Measurements from ENCODE around the gene STON2.

STON2 gene

GRCh38 chr14:81418057-81418790, 18.1 kb upstream of the STON2 start:
- no peak for DNase-seq

GRCh38 chr14:81416981-81417380, 16.9 kb upstream of the STON2 start:
- DNase-seq, result no peak

DNA sequence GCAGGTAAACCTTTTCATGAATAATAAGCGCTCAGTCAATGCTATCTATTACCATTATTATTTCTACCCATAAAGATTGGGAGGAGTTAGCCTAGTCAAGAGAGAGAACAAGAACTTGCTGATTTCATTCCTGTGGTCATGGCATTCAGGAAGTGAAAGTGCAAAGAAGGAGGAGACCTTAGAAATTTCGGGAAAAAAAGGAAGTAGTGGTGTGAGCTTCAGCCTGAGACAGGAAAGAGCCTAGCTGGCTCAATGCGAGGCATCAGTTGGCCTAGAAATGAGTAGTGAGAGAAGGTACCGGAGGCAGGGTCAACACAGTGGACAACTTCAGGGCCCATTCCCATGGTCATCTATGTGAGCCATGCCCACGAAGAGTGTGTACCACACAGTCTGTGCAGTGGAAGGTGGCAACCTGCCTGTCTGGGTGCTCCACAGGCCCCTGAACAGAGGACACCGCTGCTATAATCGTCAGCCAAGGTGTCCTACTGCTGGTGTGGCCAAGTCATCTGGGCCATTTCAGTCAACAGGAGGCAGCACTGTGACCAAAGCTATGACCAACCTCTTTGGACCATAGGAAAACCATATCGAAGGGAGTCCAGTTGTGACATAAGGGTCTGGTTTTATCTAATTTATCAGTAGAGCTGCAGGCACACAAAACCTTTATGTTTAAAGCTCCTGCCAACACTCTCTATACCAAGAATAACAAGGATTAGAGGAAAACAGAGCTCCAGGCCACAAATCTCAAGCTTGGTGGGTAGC, 16.2 kb upstream of the STON2 start:
- DNase-seq, result no peak

DNA sequence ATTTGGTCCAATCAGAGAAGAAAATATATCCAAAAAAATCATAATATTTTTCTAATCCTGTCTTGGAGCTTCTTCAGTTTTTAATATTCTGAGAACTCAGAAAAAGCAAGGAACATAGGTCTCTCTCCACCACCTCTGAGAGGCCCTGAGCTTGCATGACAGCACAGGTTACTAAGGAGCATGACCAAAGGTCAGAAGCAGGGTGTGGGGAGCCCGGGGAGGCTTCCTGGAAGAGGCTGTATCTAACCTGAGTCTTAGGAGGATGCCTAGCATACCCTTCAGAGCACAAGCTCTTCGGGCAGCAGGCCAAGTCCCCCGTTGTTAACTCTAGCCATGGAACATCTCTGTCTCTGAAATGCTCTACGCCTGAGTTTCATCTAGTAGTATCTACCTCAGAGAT, 15.7 kb upstream of the STON2 start:
- no peak for DNase-seq

DNA sequence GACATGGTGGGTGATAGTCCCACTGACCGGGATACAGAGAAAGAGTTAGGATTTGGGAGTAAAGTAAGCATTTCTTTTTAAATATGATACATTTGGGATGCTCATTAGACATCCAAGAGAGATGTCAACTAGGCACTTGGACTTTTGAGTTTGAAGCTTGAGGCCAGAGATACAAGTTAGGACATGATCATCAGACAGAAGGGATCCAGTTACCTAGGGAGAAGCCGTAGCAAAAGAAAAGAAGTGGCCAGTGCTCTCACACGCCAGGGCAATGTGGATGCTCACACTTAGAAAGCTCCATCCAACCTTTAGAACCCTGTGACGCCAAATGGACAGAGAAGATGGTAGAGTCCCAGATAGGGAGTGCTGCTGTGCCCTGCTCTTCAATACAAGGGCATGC, 14.0 kb upstream of the STON2 start:
- DNase-seq, result no peak

- DNase-seq, result no peak
These were observed 12.7 kb upstream of the STON2 start for GRCh38 chr14:81412779-81413178.

DNA sequence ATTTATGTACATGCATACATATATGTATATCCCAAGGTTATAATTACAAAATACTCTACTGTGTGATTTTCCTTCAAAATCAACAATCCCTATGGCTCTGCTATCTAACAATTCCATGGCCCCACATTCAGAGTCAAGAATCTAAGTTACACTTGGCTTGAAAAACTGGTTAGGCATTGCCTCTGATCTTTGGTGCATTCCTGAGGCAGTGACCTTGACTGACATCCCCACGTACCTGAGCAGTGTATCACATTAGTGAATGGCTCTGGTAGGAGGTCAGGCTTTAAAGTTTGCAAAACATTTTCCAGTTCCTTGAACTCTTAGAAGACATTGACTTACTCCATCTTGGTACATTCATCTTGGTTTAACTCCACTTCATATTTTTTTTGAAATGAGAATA, 8.5 kb upstream of the STON2 start:
- DNase-seq, result no peak

- peak; percentile 2 for DNase-seq
These were observed 6.7 kb upstream of the STON2 start for GRCh38 chr14:81406863-81407262.

DNA sequence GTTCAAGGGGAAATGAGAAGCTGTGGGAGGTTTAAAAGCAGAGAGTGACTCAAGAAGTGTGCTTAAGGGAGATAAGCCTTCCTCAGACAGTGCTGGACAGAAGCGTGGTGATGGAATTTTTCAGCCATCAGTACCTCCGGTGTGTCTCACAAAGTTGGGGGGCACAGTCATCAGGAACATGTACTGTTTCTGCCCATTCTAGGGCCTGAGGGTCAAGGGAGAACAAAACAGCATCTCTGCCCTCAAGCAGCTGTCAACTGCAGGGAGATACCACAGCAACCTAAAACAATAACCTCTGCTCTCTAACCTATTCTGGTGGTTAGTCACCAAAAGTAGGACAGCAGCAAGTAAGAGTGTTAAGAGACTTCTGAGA, 2.0 kb upstream of the STON2 start:
- peak; percentile 18 for DNase-seq

- peak; percentile 88 for DNase-seq
These were observed 1.4 kb upstream of the STON2 start for GRCh38 chr14:81401420-81402122.

DNA sequence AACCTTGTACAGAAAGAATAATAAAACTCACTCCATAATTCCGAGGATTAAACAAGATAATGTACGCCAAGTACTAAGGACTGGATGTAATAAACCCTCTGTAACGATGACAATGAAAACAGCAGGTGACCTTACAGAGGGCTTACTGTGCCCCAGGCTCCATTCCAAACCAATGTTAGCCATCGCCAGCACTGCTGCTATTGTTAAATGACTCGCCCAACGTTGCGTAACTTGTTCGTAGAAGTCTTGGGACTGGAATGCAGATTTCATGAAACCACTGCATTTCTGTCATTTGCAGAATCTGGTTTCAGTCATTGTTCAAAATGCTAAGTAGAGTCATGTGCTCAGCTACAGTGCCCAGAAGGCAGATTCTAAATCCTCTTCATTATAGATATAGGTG, 728 bp upstream of the STON2 start:
- DNase-seq, result peak; percentile 92

DNA sequence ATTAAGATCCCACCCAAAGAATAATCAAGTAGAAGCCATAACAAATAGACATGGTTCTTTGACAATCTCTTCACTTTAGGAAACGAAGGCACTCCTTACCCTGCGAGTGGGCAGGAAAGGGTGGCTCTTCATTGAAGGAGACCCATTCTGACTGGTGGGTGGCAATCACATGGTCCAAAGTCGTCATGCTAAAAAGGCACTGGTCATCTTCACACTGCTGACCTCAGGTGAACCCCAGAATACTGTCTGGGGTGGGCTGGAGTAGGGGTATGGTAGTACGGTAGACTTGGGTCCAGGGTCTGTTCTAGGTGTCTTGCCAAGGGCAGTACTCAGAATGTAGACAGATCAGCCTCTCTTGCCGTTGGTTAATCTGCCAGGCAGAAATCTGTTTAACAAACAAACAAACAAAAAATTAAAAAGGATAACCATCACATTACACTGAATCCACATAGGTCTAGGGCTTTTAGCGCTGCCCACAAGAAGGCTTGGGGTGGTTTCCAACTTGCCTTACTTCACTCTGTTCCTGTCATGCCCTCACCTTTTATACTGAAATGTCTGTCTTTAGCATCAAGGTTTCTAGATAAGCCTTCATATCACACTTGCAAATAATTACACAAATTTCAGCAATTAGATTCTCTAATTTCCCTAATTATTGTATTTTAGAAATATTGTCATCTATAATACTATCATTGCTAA, 1.8 kb downstream of the STON2 start:
- no peak for DNase-seq

GRCh38 chr14:81396113-81396512, 4.0 kb downstream of the STON2 start:
- no peak for DNase-seq

DNA sequence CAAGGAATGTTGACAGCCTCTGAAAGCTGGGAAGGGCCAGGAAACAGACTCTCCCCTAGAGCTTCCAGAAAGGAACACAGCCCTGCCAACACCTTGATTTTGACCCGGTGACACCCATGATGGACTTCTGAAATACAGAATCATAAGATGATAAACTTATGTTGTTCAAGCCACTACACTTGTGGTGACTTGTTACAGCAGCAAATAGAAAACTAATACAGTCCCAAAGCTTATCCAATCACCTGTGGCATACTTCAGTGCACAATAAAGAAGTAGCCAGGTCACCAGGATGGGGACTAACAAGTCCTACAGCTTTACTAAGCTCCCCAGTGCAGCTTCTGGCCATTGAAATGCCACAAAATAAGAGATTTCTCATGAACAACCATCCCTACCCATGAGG, 5.4 kb downstream of the STON2 start:
- no peak for DNase-seq

DNA sequence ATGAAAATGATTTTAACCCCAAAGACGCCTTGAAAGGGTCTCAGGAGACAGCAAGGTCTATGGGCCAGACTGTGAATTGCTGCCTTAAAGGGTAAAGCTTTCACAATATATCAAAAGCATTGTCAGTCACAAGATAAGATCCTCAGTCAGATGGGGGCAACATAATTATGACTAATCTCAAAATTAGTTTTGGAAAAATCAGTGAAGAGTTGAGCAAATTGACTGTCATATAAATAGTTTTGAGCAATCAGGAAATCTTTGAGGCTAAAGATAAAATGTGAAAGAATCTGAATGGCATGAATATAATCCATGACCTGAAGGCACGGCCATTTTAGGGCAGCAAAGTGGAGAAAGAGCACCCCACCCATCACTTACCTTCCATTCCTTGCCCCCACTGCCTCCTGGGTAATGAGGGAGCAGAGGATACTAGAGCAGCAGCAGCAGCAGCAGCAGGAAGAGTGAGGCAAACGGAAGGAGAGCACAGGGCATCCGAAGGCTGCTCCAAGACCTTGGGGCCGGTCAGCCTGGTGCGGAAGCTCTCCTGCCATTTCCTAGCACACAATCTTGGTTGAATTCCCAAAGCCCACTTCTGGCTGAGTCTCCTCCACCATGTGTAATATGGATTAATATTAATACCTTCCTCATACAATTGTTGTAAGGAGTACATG, 7.0 kb downstream of the STON2 start:
- no peak for DNase-seq

GRCh38 chr14:81392052-81392451, 8.1 kb downstream of the STON2 start:
- no peak for DNase-seq

GRCh38 chr14:81390696-81391095, 9.4 kb downstream of the STON2 start:
- no peak for DNase-seq

- DNase-seq, result no peak
These were observed 11.8 kb downstream of the STON2 start for GRCh38 chr14:81388336-81388735.

- no peak for DNase-seq
These were observed 13.8 kb downstream of the STON2 start for GRCh38 chr14:81386290-81386745.

DNA sequence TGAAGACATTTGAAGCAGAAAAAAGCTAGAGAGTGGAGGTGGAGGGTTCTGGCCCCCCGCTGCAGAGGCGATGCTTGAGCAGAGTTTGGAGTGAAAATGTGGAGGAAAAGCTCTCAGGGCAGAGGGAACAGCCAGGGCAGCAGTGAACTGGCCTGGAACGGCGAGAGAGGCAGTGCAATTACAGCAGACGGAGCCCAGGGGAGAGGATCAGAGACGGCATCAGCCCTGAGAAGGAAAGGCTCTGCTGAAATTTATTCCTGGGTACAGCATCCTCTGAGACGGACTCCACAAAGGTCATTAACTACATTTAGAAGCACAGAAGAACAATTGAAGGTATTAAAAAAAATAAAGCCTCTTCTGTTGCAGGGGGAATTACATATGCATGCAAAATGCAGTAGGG, 14.2 kb downstream of the STON2 start:
- DNase-seq, result no peak

GRCh38 chr14:81385419-81385818, 14.7 kb downstream of the STON2 start:
- no peak for DNase-seq

GRCh38 chr14:81384900-81385299, 15.2 kb downstream of the STON2 start:
- peak; percentile 3 for DNase-seq
